ENCODE measurements around the gene ARIH1.
"Not testable (repeated sequence)": the region's sequence is repeated elsewhere in the genome, so short reads cannot be mapped to it uniquely, and the experiment has no call there.

ARIH1 gene, protein sequence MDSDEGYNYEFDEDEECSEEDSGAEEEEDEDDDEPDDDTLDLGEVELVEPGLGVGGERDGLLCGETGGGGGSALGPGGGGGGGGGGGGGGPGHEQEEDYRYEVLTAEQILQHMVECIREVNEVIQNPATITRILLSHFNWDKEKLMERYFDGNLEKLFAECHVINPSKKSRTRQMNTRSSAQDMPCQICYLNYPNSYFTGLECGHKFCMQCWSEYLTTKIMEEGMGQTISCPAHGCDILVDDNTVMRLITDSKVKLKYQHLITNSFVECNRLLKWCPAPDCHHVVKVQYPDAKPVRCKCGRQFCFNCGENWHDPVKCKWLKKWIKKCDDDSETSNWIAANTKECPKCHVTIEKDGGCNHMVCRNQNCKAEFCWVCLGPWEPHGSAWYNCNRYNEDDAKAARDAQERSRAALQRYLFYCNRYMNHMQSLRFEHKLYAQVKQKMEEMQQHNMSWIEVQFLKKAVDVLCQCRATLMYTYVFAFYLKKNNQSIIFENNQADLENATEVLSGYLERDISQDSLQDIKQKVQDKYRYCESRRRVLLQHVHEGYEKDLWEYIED

DNA sequence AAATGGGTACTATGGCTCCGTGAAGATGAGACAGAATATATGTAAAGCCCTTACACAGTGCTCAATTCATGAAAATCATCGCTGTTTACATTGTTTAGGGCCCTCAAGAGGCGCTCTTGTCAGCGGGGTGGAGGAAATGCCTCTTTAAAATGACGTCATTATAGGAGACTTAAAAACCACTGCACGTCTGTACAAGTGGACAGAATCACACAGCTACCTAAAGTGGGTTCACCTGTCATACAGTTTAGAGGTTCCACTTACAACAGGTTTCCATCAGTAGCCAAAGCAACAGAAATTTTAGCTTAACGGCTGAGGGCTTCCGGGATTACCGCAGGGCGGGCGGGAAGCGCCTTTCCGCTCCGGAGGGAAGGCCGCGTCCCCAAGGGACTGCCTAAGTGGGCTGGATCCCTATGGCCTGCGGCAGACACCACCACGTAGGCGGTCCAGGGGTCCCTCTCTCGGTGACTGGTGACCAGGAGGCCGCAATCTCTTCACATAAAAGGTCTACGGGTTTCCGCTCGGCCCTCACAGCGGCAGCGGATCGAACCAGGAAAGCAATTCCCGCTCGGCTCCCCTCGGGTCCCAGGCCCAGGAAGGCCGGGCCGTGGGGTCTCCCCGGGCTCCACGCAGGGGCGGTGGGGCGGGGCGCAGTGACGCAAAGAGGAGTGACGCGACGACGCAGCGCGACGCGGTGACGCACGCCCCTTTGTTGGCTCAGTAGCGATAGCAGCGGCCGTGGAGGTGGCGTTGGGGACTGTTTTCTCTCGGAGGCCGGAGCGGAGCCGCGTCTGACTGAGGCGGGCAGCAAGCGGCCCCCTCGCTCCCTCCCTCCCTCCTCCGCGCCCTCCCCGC is at the start of gene ARIH1:
Gene ARIH1 (plus strand): TSS at position 717 of the 852 bp plus-strand sequence. CDS start 310 bp downstream, outside the sequence.
- peak; percentile 97 for DNase-seq (ENCODE audit: low spot score)

GRCh38 chr15:72426753-72427152 is 47.4 kb upstream of the ARIH1 start:
- DNase-seq (ENCODE audit: low spot score) = no peak

- no peak for DNase-seq (ENCODE audit: low spot score)
Observed at GRCh38 chr15:72437650-72438316, 36.3 kb upstream of the ARIH1 start.

DNA sequence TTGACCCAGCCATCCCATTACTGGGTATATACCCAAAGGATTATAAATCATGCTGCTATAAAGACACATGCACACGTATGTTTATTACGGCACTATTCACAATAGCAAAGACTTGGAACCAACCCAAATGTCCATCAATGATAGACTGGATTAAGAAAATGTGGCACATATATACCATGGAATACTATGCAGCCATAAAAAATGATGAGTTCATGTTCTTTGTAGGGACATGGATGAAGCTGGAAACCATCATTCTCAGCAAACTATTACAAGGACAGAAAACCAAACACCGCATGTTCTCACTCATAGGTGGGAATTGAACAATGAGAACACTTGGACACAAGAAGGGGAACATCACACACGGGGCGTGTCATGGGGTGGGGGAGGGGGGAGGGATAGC is 31.3 kb upstream of the ARIH1 start:
- not testable (repeated sequence) for DNase-seq (ENCODE audit: low spot score)

GRCh38 chr15:72445426-72445825 is 28.7 kb upstream of the ARIH1 start:
- peak; percentile 26 for DNase-seq (ENCODE audit: low spot score)

GRCh38 chr15:72450805-72451204 is 23.3 kb upstream of the ARIH1 start:
- DNase-seq (ENCODE audit: low spot score) = no peak

GRCh38 chr15:72451224-72451623 is 22.9 kb upstream of the ARIH1 start:
- no peak for DNase-seq (ENCODE audit: low spot score)

DNA sequence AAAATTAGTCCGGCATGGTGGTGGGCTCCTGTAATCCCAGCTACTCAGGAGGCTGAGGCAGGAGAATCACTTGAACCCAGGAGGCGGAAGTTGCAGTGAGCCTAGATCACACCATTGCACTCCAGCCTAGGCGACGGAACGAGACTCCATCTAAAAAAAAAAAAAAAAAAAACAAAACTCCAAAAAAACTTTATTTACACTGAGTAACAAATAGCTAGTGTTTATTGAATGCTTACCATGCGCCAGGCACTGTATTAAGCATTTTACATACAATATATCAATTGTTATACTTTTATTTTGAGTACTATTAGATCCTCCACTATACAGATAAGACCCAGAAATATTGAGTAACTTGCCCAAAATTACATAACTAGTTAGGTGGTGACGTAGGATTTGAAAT is 17.4 kb upstream of the ARIH1 start:
- DNase-seq (ENCODE audit: low spot score) = no peak

DNA sequence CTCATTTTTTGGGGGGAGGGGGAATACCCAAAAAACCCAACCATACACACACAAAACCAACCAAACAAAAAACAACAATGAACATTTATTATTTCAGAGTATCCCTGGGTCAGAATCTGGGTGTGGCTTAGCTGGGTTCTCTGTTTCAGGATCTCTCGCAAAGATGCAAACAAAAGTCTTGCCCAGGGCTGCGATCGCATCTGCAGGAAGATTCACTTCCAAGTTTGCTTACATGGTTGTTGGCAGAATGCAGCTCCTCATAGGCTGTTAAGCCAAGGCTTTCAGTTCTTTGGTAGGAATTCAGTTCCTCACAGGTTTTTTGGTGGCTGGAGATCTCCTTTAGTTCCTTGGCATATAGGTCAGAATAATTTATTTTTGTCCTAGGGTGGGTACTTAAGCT is 13.7 kb upstream of the ARIH1 start:
- DNase-seq (ENCODE audit: low spot score) = no peak

GRCh38 chr15:72463702-72464101 is 10.4 kb upstream of the ARIH1 start:
- DNase-seq (ENCODE audit: low spot score) = no peak

- DNase-seq (ENCODE audit: low spot score) = no peak
Observed at GRCh38 chr15:72464251-72464650, 9.9 kb upstream of the ARIH1 start.

DNA sequence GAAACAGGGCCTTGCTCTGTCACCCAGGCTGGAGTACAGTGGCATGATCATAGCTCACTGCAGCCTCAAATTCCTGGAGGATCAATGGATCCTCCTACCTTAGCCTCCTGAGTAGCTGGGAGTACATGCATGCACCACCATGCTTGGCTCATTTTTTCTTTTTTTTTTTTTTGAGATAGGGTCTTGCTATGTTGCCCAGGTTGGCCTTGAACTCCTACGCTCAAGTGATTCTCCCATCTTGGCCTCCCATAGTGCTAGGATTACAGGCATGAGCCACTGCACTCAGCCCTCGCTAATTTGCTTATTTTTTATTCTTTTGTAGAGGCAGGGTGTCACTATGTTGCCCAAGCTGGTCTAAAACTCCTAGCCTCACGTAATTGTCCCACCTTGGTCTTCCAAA is 6.0 kb upstream of the ARIH1 start:
- DNase-seq (ENCODE audit: low spot score) = no peak

DNA sequence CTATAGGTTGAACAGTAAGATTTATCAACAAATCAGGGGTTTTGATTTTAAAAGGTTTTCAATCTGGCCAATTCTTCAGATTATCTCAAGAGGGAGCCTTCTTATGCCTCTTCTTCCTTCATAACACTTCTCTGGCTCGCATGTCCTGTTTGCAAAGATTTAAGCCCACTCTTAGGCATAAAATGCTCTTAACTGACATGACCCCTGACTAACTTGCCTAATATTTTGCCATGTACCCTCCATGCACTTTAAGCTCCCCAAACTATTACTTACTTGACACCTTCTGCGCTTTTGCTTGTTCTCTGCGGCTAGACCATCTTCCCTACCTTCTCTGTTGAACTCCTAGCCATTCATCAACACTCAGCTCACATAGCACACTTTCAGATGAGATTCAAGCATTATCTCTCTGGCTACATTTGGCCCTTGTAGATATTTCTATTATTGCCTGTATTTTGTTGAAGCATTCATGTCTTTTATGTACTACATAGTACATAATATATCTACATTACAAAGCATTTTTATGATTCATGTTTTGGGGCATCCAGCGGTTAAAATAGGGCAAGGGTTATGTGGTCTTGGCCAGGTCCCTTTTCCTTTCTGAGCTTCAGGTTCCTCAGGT is 1.0 kb upstream of the ARIH1 start:
- DNase-seq (ENCODE audit: low spot score) = no peak

- no peak for DNase-seq (ENCODE audit: low spot score)
Observed at GRCh38 chr15:72474466-72474911, 359 bp downstream of the ARIH1 start.

DNA sequence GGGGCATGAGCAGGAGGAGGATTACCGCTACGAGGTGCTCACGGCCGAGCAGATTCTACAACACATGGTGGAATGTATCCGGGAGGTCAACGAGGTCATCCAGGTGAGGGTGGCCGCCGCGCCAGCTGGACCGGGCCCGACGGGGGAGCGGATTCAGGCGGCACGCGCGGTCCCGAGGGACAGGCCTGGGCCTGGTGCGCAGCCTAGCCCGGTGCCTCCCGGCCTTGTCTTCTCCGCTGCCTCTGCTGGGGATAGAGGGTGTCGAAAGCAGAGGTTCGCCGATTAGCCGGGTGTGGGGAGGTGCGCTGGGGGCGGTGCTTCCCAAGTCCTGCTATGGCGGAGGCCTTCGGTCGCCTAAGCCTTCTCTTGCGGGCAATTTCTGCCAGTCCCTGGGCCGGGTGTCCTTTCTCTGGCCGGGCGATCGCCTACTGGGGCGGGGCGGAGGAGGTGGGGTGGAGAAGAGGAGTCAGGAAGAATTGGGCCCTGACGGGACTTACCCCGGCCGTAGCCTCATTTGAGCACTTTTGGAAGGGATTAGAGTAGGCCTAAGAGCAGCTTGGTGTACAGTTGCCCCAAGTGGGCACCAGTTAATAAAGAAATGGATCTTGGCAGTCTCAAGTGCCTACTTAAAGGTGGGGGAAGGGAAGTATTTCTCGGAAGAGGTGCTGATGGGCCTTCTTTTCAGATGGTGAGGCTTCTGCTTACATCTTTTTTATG is 940 bp downstream of the ARIH1 start:
- DNase-seq (ENCODE audit: low spot score) = peak; percentile 76

GRCh38 chr15:72475674-72476073 is 1.5 kb downstream of the ARIH1 start:
- no peak for DNase-seq (ENCODE audit: low spot score)

GRCh38 chr15:72476330-72476729 is 2.2 kb downstream of the ARIH1 start:
- DNase-seq (ENCODE audit: low spot score) = not testable (repeated sequence)

DNA sequence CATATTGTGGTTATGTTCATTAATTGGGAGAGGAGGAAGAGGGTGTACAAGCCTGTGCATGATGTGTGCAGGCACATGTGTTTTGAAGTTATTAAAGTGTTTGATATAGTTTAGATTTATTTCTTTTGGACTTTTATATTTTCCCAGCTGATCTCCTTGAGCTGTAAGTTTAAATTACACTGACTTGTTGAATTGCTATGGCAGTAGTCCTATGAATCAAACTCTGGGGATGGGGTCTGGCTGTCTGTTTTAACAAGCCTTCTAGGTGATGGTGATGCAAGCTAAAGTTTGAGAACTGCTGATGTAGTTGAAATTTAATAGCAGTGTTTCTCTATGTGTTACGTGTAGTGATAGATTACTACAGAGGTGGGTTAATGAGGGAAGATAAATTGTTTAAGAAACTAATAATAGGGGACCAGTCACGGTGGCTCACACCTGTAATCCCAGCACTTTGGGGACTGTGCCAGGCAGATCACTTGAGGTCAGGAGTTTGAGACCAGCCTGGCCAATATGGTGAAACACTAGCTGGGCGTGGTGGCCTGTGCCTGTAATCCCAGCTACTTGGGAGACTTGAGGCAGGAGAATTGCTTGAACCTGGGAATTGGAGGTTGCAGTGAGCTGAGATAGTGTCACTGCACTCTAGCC is 7.0 kb downstream of the ARIH1 start:
- DNase-seq (ENCODE audit: low spot score) = no peak

DNA sequence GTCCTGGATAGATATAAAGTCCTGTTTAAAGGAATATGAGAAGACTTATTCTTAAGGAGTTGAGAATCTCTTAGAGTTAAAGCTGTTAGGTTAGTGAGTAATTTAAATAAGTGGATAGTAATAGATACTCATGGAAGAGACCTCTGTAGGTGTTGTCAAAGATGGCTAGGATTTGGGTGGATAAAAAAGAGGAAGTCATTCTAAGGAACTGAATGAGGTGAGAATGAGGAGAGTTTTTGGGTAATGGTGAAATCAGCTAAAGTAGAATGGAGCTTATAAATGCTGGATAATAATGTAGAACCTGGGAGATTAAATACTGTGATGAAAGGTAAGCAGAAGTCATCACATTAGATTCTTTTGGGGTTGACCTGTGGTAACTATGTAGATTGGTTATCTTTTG is 8.1 kb downstream of the ARIH1 start:
- no peak for DNase-seq (ENCODE audit: low spot score)

GRCh38 chr15:72483279-72483678 is 9.1 kb downstream of the ARIH1 start:
- no peak for DNase-seq (ENCODE audit: low spot score)

DNA sequence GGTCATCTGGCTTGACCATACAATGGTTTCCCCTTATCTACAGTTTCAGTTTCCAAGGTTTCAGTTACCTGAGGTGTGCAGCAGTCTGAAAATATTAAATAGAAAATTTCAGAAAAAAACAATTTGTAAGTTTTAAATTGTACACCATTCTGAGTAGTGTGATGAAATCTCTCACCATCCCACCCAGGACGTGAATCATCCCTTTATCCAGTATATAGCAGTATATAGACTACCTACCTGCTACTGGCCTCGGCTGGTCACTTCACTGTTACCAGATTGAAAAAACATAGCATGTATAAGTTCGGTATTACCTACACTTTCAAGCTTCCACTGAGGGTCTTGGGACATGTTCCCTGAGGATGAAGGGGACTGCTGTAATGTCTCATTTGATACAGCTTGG is 12.0 kb downstream of the ARIH1 start:
- DNase-seq (ENCODE audit: low spot score) = no peak
